Breast epithelium (tissue), 3 donors: ENCODE results near the gene MLLT11.

Experiments used
- POLR2A ChIP-seq: fragments of 450-650 bp; IDR thresholded peaks from one replicate; pipeline ENCODE4 v1.6.1; 2016; ENCODE audit warnings: antibody characterized with exemption, mild to moderate bottlenecking, moderate library complexity
- POLR2AphosphoS5 ChIP-seq, 3 donors: sonication (generic); formaldehyde crosslinking; IDR thresholded peaks; one replicate each; pipeline ENCODE4 v1.6.1; 2017; ENCODE audit warnings: antibody characterized with exemption in 3 of 3
- TF ChIP-seq, protein P1 (sequence below), 3 donors: fragments of 450-650 bp; IDR thresholded peaks; one replicate each; pipeline ENCODE4 v1.5.1; 2016 to 2017; ENCODE audit warnings: antibody characterized with exemption in 3 of 3, mild to moderate bottlenecking in 3 of 3, moderate library complexity in 3 of 3

DNA sequence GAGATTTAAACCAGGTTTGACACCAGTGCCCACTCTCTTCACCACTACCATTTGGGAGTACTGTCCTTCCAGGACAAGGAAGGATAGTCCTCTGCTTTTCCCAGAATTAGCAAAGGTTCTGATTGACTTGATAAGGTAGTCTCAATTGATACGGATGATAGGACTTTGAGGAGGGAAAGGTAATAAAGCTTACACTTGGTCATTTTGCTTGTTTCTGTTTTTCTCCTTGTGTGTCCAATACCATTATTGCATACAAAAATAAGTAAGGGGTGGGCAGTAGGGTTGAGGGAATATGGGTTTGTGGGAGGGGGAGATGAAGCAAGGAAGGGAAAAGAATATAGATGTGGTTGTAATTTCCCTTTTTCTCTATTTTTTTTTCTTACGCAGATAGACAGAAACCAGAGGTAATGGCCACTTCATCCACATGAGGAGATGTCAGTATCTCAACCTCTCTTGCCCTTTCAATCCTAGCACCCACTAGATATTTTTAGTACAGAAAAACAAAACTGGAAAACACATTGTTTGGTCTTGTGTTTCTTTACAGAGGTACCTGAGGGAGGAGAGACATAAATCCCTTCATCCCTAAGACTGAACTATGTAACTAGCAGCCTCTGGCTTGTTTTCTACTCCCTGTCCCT lies 10.0 kb upstream of the MLLT11 start:
- TF ChIP-seq, protein P1, sequence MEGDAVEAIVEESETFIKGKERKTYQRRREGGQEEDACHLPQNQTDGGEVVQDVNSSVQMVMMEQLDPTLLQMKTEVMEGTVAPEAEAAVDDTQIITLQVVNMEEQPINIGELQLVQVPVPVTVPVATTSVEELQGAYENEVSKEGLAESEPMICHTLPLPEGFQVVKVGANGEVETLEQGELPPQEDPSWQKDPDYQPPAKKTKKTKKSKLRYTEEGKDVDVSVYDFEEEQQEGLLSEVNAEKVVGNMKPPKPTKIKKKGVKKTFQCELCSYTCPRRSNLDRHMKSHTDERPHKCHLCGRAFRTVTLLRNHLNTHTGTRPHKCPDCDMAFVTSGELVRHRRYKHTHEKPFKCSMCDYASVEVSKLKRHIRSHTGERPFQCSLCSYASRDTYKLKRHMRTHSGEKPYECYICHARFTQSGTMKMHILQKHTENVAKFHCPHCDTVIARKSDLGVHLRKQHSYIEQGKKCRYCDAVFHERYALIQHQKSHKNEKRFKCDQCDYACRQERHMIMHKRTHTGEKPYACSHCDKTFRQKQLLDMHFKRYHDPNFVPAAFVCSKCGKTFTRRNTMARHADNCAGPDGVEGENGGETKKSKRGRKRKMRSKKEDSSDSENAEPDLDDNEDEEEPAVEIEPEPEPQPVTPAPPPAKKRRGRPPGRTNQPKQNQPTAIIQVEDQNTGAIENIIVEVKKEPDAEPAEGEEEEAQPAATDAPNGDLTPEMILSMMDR (IDR thresholded peaks at IDR 0.05) = no peak
- TF ChIP-seq POLR2A = no peak
- TF ChIP-seq POLR2AphosphoS5 (IDR thresholded peaks at IDR 0.05) = no peak
